Endometrium (tissue), 2 donors: ENCODE measurements around the gene ARHGAP8.

ENCODE experiments used
- FAIRE-seq: peaks from 2 replicates; lab custom pipeline; 2012; peaks lifted over from hg19 to GRCh38; lab: Jason Lieb, UNC
- donor health status: control.
- donor health status: control.

ARHGAP8 gene

DNA sequence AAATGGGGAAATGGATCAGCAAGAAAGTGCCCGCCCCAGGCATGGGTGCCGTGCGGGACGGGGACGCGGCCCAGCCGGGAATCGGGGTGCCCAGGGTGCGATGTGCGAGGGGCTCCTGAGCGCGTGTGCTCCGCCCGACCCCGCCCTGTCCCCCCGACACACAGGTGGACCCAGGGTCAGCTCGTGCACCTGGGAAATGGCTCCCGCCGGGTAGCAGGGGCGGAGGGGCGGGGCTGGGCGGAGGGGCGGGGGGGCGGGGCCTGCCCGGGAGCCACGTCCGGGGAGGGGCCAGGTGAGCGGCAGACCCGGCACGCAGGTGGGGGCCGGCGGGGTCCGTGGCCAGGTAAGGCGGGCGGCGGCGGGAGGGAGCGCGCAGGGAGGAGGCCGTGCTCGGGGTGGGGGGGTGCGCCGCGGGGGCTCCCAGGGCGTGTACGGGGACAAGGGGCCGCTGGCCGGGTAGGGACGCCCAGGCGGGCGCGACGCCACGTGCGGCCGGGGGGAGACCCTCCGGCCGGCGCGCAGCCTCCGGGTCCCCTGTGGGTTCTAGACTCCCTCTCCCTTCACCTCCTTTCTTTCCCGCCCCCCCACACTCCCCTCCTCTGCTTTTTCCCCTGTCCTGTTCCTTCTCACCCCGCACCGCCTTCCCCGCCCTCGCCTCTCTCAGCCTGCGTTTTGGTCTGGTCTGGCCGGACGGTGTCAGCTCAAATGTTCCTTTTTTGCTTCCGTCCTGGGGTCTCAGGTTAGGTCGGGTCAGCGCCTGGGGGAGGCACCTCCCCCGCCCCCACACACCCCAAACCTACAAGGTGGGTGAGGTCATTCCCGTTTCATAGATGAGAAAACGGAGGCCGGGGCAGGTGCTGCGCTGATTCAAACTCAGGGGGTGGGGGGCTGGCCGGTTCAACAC, at the start of gene ARHGAP8:
TSS of gene ARHGAP8 (plus strand) at position 291 of the 904 bp plus-strand sequence. CDS start 33,953 bp downstream, outside the sequence.
- no peak for FAIRE-seq

DNA sequence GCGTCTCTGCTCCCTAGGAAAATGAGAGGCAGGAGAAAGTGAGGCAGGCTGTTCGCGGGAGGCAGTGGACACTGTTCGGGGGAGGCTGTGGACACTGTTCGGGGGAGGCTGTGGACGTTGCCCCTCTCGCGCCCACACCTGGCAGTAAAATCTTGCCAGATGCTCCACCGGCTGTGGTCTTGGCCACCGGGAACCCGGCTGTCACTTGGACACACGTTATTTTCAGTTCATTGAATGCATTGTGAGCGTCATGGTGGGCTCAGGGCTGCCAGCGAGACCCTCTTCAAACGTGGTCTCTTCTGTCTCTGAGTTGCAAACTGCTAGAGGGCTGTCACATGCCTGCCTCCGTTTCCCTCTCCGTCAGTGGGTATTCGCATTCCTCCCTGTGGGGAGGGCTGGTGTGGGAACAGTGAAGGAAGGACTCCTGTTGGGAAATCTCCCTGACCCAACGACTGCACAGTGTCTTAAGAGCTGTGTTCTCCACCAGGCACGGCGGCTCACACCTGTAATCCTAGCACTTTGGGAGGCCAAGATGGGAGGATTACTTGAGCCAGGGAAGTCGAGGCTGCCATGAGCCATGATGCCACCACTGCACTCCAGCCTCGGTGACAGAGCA, 49.0 kb upstream of the ARHGAP8 start:
- FAIRE-seq: no peak

DNA sequence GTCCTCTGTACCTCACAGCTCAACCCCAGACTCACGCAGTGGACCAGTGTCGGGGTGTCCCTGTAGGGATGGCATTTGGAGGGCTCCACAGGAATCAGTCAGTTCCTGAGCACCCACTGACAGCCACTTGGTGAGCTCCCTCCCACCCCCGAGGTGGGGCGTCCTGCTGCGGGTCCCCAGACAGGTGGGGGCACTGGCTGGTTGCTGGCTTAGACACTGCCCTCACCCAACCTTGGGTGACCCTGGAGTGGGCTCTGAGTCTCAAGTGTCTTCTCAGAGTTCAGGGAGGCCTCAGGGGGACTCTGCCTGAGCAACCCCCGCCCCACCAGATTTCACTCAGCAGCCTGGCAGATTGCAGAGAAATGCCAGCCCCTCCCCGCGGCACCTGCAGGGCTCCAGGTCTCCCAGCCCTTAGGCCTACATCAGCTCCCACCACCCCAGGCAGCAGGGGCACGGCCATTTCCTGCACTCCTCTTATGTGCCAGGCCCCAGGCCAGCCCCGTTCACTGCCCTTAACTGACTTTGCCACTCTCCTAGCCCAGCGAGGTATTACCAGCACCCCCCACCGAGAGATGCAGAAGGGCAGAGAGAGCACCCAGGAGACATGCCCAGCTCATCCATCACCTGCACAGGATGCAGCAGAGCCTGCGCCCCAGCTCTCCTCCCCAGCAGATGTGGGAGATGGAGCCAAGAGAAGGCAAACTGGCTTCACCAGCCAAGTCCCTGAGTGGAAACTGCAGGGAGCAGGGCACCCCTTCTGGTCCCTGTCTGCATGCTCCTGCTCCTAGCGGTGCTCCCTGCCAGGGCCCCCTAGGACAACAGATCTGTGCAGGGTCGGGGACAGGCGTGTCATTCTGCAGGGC, 48.0 kb upstream of the ARHGAP8 start:
- FAIRE-seq: no peak

DNA sequence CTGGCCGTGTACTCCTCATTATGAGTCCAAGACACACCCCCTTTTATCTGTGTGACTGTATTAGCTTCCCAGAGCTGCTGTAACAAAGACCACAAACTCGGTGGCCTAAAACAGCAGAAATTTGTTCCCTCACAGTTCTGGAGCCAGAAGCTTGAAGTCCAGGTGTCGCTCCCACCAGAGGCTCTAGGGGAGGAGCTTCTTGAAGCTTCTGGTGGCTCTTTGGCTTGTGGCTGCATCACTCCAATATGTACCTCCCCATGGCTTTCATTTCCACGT, 47.4 kb upstream of the ARHGAP8 start:
- FAIRE-seq: no peak

DNA sequence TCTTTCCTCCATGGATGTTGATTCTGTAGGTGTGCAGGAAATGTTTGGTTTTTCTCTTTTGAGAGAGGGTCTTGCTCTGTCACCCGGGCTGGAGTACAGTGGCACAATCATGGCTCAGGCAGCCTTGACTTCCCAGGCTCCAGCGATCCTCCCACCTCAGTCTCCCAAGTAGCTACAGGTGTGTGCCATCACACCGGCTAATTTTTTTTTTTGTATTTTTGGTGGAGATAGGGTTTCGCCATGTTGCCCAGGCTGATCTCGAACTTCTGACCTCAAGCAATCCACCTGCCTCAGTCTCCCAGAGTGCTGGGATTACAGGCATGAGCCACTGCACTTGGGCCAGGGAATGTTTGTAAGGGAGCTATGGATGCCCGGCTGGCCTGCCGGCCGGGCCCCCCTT, 45.9 kb upstream of the ARHGAP8 start:
- no peak for FAIRE-seq

DNA sequence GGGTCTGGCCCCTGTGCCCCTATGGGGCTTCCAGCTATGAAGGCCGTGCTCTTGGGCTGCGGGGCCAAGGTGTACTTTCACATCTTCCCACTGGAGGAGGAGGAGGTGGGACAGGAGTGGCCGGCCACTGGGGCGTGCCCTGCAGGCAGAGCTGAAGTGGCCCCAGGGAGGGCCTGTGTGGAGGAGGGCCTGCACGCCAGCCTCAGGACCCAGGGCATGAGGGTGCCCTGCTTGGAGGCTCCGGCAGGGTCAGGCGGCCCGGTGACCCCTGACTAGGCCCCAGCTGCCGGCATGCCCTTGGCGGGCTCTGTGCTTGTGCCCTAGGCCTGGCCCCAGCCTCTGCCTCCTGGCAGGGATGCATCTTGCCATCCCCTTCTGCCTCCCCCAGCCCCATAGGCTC, 45.2 kb upstream of the ARHGAP8 start:
- no peak for FAIRE-seq

DNA sequence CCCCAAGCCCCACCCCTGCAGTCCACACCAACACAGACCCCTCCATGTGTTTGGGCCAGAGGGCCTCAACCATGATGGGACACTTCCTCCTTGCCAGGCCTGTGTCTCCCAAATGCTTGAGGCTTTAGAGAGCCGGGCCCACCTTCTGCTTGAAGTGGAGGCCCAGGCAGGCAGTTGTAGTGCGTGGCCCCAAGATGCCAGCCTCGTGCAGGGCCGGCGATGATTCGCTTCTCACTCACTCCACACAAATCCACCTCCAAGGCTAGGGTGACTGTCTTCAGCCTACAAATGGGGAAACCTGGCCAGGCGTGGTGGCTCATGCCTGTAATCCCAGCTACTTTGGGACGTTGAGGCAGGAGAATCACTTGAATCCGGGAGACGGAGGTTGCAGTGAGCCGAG, 44.6 kb upstream of the ARHGAP8 start:
- no peak for FAIRE-seq

DNA sequence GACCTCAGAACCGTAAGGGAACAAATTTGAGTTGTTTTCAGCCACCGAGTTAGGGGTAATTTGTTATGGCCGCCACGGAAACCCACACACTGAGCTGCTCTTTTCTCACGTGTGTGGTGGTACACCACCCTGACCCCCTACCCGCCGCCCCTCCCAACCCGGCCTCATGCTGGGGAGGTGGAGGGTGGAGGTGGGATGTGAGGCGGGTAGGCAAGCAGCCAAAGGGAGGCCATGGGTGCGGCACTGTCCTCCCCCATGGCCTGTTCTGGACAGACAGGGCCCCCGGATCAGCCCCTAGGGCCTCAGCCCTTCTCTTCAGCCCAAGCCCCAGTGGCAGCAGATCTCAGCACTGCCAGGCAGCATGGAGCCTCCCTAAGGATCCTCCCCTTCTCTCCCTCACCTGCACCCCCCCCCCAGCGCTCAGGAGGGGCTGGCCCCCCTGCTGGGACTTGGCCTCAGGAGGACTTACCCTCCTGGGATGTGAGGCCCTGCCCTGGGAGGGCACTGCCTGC, 42.4 kb upstream of the ARHGAP8 start:
- no peak for FAIRE-seq

DNA sequence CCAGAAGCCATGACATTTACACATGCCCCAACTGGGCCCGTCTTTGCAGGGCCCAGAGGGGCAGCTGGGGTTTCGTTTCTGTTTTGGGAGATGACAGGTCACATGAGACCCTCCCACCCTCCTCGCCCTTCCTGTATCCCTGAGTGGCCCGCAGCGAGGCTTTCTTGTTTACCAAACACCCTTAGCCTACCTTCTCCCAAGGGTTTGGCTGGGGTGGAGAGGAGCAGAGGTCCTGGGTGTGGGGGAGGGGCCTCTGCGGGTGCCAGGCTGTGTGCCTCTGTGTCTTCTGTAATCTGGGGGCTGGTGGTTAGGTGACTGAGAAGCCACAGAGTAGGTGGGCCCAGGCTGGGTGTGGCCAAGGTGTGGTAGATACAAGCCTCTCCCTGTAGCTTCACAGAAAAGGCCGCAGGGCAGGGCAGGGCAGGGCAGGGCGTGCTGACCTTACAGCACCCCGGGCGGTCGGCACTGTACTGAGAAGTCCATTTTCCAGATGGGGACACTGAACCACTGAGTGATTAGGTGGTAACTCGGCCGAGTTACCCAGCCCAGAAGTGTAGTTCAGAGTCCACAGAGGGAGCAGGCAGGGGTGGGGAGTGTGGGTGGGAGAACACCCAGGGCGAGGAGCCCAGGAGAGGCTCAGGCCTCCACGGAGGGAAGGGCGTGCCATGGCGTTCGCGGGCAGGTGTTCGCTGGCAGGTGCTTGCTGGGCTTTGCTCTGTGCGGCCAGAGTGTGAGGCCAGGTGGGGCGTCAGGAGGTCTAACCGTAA, 41.7 kb upstream of the ARHGAP8 start:
- no peak for FAIRE-seq

DNA sequence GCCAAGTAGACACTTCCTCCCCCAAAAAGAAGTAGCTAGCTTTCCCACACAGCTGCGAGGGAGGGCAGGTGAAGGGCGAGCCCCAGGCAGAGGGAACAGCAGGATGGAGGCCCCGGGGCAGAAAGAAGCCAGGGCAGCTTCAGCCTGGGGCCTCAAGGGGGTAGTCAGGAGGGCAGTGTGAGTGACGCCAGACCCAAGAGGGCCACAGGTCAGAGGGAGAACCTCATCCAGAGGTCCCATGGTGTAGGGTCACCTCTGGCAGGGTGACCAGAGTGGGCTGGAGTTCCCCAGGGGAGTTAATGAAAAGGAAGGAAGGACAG, 41.2 kb upstream of the ARHGAP8 start:
- FAIRE-seq: no peak

DNA sequence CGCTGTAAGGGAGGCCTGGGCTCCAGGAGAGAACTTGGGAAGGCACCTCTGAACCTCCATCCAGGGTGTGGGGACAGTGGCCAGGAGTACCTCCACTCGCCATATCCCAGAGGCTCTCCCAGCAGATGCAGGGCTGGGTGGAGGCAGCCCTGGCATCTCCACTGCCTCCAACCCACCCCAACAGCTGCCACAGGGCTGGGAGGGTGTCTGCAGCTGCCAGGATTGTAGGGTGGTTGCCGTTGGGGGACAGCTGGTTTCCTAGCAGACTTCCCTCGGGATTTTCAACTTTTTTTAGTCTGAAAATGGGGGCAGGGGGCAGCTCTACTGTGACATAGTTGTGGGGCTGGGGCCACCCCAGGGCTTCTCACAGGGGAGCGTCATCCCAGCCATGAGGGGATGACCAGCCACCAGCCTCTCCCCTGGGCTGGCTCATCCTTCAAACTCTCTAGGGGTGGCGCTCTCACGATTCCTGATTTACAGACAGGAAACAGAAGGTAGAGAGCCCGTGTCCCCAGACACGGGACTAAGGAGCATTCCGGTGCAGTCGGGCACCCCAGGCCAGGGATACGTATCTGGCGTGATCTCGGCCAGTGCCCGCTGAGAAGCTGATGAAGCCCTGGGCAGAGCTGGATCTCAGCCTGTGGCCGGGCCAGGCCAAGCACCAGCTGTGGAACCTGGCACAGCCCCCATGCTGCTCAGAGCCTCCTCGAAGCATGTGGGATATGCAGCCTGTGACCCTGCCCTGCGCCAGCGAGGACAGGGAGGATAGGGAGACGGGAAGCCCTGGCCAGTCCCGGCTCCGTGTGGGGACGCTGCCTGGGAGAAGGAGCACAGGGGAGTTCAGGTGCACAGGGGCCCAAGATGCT, 40.5 kb upstream of the ARHGAP8 start:
- FAIRE-seq: no peak

DNA sequence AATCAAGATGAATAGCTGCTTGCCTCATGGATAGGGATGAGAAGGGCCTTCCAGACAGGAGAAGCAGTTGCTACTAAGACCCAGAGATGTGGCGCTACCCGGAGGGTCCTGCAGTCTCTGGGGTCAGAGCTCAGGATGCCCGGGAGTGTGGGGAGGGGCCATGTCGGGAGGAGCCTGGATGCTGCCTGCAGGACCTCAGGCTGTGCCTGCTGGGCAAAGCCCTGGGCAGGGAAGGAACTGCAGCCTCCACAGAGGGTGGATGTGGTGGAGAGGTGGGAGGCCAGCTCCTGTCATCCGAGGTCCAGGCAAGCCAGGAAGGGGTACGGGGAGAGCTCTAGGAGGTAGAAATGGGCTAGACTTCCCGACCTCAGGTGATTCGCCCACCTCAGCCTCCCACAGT, 39.4 kb upstream of the ARHGAP8 start:
- FAIRE-seq: no peak

DNA sequence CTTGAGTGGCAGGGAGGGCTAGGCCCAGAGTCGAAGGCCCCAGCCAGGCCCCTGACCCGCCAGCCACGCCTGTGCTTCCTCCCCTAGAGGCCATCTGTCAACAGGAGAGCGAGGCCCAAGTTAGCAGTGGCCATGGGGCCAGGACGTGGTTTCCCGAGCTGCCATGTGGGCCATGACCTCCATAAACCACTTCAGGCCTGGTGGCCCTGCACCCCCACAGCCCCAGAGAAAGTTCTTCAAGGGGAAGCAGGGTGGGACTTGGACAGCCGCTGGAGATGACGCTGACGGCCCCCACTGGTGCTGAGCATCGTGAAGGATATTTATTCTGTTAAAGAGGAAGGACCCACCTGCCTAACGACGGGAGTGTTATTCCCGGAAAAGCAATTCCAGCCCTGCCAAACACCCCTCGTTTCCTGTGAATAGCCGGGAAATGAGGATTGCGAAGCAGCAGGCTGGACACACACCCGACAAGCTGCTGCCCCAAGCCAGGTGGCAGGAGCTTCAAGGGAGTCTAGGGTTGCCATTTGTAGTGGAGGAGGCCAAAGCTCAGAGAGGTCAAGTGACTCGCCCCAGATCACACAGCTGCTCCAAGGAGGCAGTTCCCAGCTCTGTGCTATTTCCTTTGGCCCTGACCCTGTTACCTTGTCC, 37.5 kb upstream of the ARHGAP8 start:
- FAIRE-seq: no peak

DNA sequence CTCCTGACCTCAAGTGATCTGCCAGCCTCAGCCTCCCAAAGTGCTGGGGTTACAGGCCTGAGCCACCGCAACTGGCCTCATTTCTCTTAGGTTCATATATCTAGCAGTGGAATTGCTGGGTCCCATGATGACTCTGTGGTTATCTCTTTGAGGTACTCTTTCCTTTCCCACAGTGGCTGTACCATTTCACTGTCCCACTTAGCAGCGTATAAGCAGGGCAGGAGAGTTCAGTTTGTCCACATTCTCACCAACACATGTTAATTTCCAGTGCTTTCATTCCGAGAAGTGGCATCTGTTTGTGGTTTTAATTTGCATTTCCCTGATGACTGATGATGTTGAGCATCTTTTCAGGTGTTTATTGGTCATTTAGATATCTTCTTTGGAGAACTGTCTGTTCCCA, 34.0 kb upstream of the ARHGAP8 start:
- no peak for FAIRE-seq

DNA sequence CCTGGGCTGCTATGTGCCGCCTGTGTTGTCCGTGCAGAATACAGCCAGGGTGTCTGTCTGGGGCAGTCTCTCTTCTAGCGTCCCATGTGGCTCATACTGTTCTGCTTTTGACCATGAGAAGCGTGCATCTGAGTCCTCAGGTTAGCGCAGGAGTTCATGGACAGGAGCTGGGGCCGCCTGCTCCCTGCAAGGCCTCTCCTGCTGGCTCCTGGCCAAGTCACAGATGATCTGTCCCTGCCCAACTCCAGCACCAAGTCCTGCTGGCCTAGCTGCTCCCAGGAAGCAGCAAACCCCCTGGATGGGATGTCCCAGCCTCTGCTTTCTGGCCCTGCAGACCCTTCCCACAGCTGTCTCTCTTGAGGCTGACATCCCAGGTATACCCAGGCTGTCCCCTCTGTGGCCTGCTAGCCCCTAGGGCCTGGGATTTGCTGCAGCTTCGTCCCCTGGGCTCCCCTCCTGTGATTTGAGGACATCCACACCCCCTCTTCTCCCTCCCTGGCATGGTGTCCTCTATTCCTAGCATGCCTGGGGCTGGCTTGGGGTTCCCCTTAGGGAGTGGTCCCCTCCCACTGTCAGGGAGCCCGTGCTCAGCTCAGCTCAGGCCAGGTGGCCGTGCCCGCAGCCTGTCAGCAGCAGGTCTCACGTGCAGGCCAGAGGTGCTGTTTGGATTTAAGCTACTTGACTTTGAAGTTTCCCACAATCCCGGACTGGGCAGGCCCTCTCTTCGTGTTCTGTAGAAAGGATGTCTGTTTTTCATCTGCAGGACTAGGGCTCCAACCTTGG, 32.6 kb upstream of the ARHGAP8 start:
- FAIRE-seq: no peak

DNA sequence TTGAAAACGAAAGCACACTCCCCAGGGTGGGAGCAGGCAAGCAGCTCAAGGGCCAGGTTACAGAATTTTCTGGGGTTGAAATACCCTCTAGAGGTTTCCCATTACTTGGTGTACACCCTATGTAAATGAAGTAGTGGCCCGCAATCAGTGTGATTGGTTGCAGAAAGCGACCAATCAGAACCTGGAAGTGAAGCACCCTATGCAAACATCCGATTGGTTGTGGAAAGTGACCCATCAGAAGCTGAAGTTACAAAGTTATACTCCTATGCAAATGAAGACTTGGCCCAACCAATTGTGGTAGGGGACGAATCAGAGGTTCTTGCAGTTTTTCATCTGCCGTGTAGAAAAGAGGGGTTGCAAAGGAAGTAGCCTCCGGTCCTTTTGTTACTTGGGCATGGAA, 31.2 kb upstream of the ARHGAP8 start:
- FAIRE-seq: no peak

DNA sequence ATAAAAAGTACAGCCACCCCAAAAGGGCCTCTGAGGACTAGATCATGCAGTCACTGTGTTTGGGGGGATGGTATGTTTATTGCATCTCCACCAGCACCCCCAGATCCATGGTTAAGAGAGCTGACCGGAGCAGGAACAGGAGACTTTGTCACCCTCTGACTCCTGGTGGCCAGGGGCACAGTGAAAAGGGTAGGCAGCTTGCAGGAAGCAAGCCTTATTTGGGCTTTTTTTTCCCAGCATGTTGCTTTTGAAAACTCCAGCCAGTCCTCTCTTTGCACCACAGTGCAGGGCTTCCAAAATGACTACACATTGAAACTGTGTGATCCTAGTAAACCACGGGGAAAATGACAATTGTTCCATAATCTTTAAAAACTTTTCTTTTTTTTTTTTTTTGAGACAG, 29.8 kb upstream of the ARHGAP8 start:
- no peak for FAIRE-seq

DNA sequence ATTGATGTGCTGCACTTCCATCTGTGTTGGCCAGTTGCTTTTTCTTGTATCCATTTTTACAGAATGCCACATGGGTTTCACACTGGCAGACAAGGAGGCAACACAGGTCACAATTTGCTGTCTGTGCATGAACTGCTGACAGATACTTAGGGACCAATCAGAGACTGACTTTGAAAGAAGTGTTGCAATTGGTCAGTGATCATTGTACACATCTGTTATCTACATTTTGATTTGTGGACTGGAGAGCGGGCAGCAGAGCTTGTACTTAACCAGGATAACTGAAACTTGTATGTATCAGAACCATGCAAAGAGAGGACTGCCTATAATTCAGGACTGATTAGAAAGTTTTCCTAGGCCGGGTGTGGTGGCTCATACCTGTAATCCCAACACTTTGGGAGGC, 28.6 kb upstream of the ARHGAP8 start:
- no peak for FAIRE-seq

DNA sequence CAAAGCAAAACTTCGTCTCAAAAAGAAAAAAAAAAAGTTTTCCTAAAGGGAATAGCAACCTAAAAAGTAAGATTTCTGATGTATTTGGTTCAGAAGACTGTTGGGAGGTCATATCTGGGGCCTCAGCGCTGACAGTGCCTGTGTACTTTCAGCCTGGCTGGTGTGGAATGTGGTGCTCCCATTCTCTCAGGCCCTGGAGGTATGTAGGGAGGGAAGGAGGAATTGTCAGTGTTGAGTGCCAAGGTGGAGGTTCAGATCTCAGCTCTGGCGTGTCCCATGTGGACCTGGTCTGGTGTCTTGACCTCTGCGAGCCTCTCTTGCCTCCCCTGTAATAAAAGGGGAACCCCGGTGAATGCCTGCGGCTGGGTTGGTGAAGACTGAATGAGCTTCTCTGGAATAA, 28.0 kb upstream of the ARHGAP8 start:
- no peak for FAIRE-seq

DNA sequence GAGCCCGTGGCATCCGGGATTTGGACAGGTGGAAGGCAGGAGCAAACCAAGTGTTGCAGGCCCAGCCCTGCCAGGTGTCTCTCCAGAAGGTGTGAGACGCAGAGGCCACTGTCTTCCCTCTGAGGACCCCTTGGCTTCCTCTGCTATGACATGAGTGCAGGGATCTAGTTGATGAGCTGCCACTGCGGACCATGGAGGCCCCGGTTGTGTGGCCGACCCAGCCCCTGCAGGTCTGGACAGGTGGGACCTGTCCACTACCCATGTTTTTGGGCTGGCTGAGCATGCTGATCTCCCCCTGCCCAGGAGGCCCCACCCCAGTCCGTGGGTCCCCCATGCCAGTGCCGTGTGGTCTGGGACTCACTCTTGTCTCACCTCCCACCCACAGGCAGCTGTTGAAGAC, 27.5 kb upstream of the ARHGAP8 start:
- FAIRE-seq: no peak
